HCT116 (cell line): ENCODE measurements around the gene CATSPERE. TPM values are rescaled to one million over a fixed set of nuclear protein-coding genes. Genes with fewer than 3 reads are reported as not detected.

ENCODE experiments used
- ATAC-seq: fragments of 200-7000 bp; cut with Tn5 transposase; 2 replicates; pipeline ENCODE4 v1.9.1; 2020; ENCODE audit warnings: mild to moderate bottlenecking, moderate library complexity
- BruUV-seq: library from RNA; stranded (reverse); fragments of 400-500 nt; replicated peaks from 2 replicates; lab custom pipeline; 2021; lab: Mats Ljungman, UMichigan
- CTCF ChIA-PET: fragments of 300-600 bp; sonication (Branson Sonifier 250); formaldehyde crosslinking; loops from one replicate; lab custom pipeline; 2021; ENCODE audit warnings: antibody characterized with exemption; lab: Charles Lee
- POLR2A ChIA-PET: fragments of 300-600, 350-600 bp; sonication (Branson Sonifier 250); formaldehyde crosslinking; loops from one replicate; lab custom pipeline; 2021; ENCODE audit warnings: antibody characterized with exemption; lab: Charles Lee
- RAD21 ChIA-PET, 2 experiments: fragments of 300-600 bp; sonication (Branson Sonifier 250); formaldehyde crosslinking; loops; one replicate each; lab custom pipeline; 2023; ENCODE audit warnings: low total read pairs in 2 of 2; ENCODE audit not compliant: uncharacterized antibody in 2 of 2, unreplicated experiment in 2 of 2, low non-redundant PET in 1 of 2; lab: Charles Lee
- DNase-seq: peaks from one replicate; pipeline ENCODE4 v3.0.0-alpha.2; 2010; ENCODE audit warnings: low read depth, low spot score
- H2AFZ ChIP-seq: fragments of 200-600 bp; shearing (Covaris generic), sonication (generic); 2 replicates; pipeline ENCODE4 v1.6.1; 2017; ENCODE audit warnings: low read depth, mixed run types, mixed read lengths, antibody characterized with exemption, low read length; ENCODE audit not compliant: poor library complexity, severe bottlenecking
- H3K27ac ChIP-seq: 2 replicates; pipeline ENCODE4 v1.5.1; 2012; ENCODE audit warnings: low read depth, low read length
- H3K27me3 ChIP-seq: fragments of 200-600 bp; sonication (generic); 2 replicates; pipeline ENCODE4 v1.6.1; 2016; ENCODE audit warnings: mixed run types, low read length, mixed read lengths; ENCODE audit not compliant: insufficient read depth
- H3K36me3 ChIP-seq, 2 experiments: fragments of 200-500 bp in 1 of 2; fragments of 200-600 bp in 1 of 2; sonication (Bioruptor generic) in 1 of 2; sonication (generic) in 1 of 2; 2 replicates each; pipeline versions ENCODE4 v1.5.1 to v1.6.1; 2014 to 2016; ENCODE audit warnings: low read length in 2 of 2, inconsistent platforms in 1 of 2, mixed read lengths in 1 of 2, mixed run types in 1 of 2; ENCODE audit not compliant: insufficient read depth in 2 of 2, control insufficient read depth in 1 of 2
- H3K4me1 ChIP-seq, 2 experiments: fragments of 200-600 bp in 1 of 2; sonication (generic) in 1 of 2; 2 replicates each; pipeline versions ENCODE4 v1.5.1 to v1.6.1; 2012 to 2017; ENCODE audit warnings: low read length in 2 of 2, inconsistent platforms in 1 of 2, mild to moderate bottlenecking in 1 of 2, mixed read lengths in 1 of 2, mixed run types in 1 of 2, moderate library complexity in 1 of 2; ENCODE audit not compliant: insufficient read depth in 2 of 2, control insufficient read depth in 1 of 2
- H3K4me2 ChIP-seq: fragments of 200-600 bp; sonication (generic); 2 replicates; pipeline ENCODE4 v1.6.1; 2017; ENCODE audit warnings: mixed run types, low read length, mixed read lengths
- H3K4me3 ChIP-seq, 2 experiments: fragments of 200-600 bp in 1 of 2; sonication (generic) in 1 of 2; replicated peaks in 1 of 2; 2 replicates each; pipeline ENCODE4 v1.5.1; 2011 to 2016; ENCODE audit warnings: low read length in 2 of 2, control low read depth in 1 of 2, low read depth in 1 of 2, mild to moderate bottlenecking in 1 of 2, mixed read lengths in 1 of 2, mixed run types in 1 of 2
- H3K79me2 ChIP-seq: fragments of 200-600 bp; sonication (generic); 2 replicates; pipeline ENCODE4 v1.6.1; 2017; ENCODE audit warnings: mild to moderate bottlenecking, mixed run types, low read length, moderate library complexity, mixed read lengths; ENCODE audit not compliant: insufficient read depth
- H3K9ac ChIP-seq: fragments of 200-600 bp; sonication (generic); 2 replicates; pipeline ENCODE4 v1.6.1; 2016; ENCODE audit warnings: low read length, mixed read lengths
- H3K9me2 ChIP-seq: fragments of 200-600 bp; sonication (generic), shearing (Covaris generic); 2 replicates; pipeline ENCODE4 v1.6.1; 2017; ENCODE audit warnings: mixed run types, mild to moderate bottlenecking, moderate library complexity; ENCODE audit not compliant: insufficient read depth
- H3K9me3 ChIP-seq, 2 experiments: fragments of 200-500 bp in 1 of 2; fragments of 200-600 bp in 1 of 2; sonication (Bioruptor generic) in 1 of 2; sonication (generic) in 1 of 2; 2 replicates each; pipeline ENCODE4 v1.6.1; 2014 to 2017; ENCODE audit warnings: low read length in 2 of 2, mixed read lengths in 2 of 2, inconsistent platforms in 1 of 2, low read depth in 1 of 2, mild to moderate bottlenecking in 1 of 2, mixed run types in 1 of 2, moderate library complexity in 1 of 2; ENCODE audit not compliant: control insufficient read depth in 1 of 2, insufficient read depth in 1 of 2
- H4K20me1 ChIP-seq: fragments of 200-600 bp; sonication (generic), shearing (Covaris generic); 2 replicates; pipeline ENCODE4 v1.6.1; 2017; ENCODE audit warnings: mixed run types, mild to moderate bottlenecking, moderate library complexity; ENCODE audit not compliant: insufficient read depth
- CTCF ChIP-seq, 3 experiments: fragments of 200-600 bp in 1 of 3; sonication (generic) in 1 of 3; IDR thresholded peaks in 2 of 3; conservative IDR thresholded peaks in 1 of 3; 2 replicates each; pipeline ENCODE4 v1.5.1; 2012 to 2017; ENCODE audit warnings: low read depth in 2 of 3, low read length in 2 of 3, antibody characterized with exemption in 1 of 3, borderline replicate concordance in 1 of 3, control low read depth in 1 of 3, mild to moderate bottlenecking in 1 of 3, mixed read lengths in 1 of 3, mixed run types in 1 of 3, moderate library complexity in 1 of 3; ENCODE audit not compliant: insufficient read depth in 1 of 3
- ELF1 ChIP-seq: IDR thresholded peaks from 2 replicates; pipeline ENCODE4 v1.6.1; 2012; ENCODE audit warnings: low read depth, borderline replicate concordance
- EZH2 ChIP-seq: fragments of 200-600 bp; sonication (generic); IDR thresholded peaks from 2 replicates; pipeline ENCODE4 v1.6.1; 2017; ENCODE audit warnings: antibody characterized with exemption, mixed run types
- TCF7L2 ChIP-seq: IDR thresholded peaks from 2 replicates; pipeline ENCODE4 v1.7.0; 2011; ENCODE audit warnings: borderline replicate concordance, inconsistent platforms; ENCODE audit not compliant: insufficient read depth, insufficient read length; ENCODE audit errors: extremely low read depth
- YY1 ChIP-seq: IDR thresholded peaks from 2 replicates; pipeline ENCODE4 v1.6.1; 2011; ENCODE audit warnings: low read length, low read depth, moderate library complexity, mild to moderate bottlenecking; ENCODE audit not compliant: insufficient replicate concordance; ENCODE audit errors: extremely low read depth
- ZNF274 ChIP-seq: fragments of 200-500 bp; sonication (Bioruptor generic); IDR thresholded peaks from 2 replicates; pipeline ENCODE4 v1.6.1; 2014; ENCODE audit warnings: mild to moderate bottlenecking, low read depth, low read length, inconsistent platforms
- intact Hi-C: fragments of 100-400 bp; cut with micrococcal nuclease; formaldehyde crosslinking; loops from 2 replicates; pipeline ENCODE4 v1.10.0; 2022
- total RNA-seq: library from RNA; stranded (reverse); gene quantifications from one replicate; pipeline ENCODE4 v1.2.1, GENCODE V29; 2021; ENCODE audit not compliant: unreplicated experiment

CATSPERE gene
- total RNA-seq, 1 experiment from 2014 or later, result 0.34 TPM

- H3K9me2 ChIP-seq, result no peaks in the 10 kb centered on the region
- peaks cover 5 to 8% of the 10 kb centered on the region in 2 experiments; a peak in 3 of 4 replicates for H3K36me3 ChIP-seq
- CTCF ChIA-PET, result no interaction called here
- RAD21 ChIA-PET, result no interaction called here
- H3K79me2 ChIP-seq, result peaks cover 7% of the 10 kb centered on the region
- no peak overlapping the region for H3K9ac ChIP-seq
- H3K4me2 ChIP-seq, result no peak overlapping the region
- H2AFZ ChIP-seq, result no peak overlapping the region
- ATAC-seq (no peak), DNase-seq (no peak)
- H3K4me3 ChIP-seq, result no peak overlapping the region
- TF ChIP-seq EZH2, result no peak
- no peak for TF ChIP-seq ZNF274
- TF ChIP-seq TCF7L2, result no peak
- TF ChIP-seq YY1, result no peak
- TF ChIP-seq CTCF (IDR thresholded peaks at IDR 0.05 in 2 of 3, conservative IDR thresholded peaks at IDR 0.05 in 1 of 3; ENCODE audit: borderline replicate concordance in 1 of 3, insufficient read depth in 1 of 3, low read depth in 2 of 3, low read length in 2 of 3), result no peak
- no peak for TF ChIP-seq ELF1
- intact Hi-C loops, result no loop called here
- no peaks in the 10 kb centered on the region for H3K27me3 ChIP-seq
- POLR2A ChIA-PET, result no interaction called here
- H3K27ac ChIP-seq, result no peak overlapping the region
- no peaks in the 10 kb centered on the region for H4K20me1 ChIP-seq
- no peaks in the 10 kb centered on the region for H3K9me3 ChIP-seq
- no TSS peak for BruUV-seq
- H3K4me1 ChIP-seq, result peaks cover 8 to 9% of the 10 kb centered on the region in 2 experiments; a peak in 3 of 4 replicates
Observed at GRCh38 chr1:244431166-244431565, 29.9 kb upstream of the CATSPERE start.
